HG03460 (cell line): ENCODE results near the gene KCNAB2.

ENCODE experiments used
- ATAC-seq: cut with Tn5 transposase; IDR thresholded peaks from one replicate; pipeline ENCODE4 v1.9.1; 2021; ENCODE audit not compliant: unreplicated experiment

Gene KCNAB2

DNA sequence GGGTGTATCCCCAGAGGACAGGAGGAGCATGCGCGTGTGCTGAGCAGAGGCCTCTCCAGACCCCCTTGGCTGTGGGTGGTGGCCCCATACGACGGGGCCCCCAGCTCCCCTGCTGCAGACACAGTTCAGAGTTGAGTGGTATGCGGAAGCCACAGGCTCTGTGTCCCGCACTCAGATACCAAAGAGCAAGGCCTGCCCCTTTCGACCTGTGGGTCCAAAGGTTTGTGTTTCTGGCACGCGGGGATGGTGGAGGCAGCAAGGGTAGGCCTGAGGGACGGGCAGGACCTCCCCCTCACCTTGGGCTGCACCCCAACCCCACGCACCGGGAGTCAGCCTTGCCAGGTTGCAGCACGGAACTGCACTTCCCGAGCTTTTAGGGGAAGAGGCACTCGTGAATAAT is at the start of gene KCNAB2:
KCNAB2 (plus strand) TSS at position 328 of the 400 bp plus-strand sequence. CDS start 5,649 bp downstream, outside the sequence.
- no peak for ATAC-seq

DNA sequence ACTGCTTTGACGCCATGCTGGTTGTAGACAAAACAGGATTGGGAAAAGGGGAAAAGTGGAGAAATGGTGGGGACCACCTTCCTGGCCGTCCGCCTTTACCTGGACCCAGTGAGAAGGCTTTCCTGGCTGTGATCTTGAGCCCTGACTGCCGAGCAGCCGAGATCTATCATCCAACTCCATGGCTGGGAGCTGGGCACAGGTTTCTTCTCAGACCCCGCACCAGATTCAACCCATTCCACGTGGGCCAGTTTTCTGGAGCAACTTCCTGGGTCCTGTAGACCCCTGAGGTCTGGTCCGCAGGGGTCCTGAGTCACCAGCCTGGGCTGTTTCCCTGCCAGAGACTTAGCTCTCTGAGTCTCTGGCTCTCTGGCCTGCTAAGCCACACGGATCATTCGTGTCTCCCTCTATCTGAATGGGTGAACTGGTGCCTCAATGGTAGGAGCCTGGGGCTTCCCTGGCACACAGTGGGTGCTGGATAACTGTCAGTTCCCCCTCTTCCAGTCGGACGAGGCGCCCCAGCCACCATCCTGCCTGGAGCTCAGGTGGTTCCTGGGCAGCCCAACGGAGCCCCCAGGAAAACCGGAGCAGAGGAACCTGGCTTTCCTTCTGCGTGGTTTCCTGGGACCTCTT is 48.9 kb upstream of the KCNAB2 start:
- ATAC-seq, result no peak

DNA sequence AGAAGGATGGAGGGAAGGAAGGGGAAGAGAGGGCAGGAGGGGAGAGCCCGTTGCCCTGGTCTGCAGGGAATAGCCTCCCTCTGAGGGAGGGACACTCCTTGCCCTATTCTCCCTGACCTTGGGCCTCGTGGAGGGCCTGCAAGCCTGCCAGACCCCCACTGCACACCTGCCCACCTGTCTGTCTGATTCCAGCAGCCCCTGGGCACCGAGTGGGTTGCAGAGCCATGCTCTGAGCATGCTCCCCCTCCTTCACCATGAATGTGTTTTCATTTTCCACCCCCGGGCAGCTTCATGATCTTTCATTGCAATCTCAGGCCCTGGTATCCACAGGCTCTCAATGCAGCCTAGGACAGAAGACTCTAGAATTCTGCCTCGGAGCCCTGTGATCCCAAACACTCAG is 48.4 kb upstream of the KCNAB2 start:
- no peak for ATAC-seq

DNA sequence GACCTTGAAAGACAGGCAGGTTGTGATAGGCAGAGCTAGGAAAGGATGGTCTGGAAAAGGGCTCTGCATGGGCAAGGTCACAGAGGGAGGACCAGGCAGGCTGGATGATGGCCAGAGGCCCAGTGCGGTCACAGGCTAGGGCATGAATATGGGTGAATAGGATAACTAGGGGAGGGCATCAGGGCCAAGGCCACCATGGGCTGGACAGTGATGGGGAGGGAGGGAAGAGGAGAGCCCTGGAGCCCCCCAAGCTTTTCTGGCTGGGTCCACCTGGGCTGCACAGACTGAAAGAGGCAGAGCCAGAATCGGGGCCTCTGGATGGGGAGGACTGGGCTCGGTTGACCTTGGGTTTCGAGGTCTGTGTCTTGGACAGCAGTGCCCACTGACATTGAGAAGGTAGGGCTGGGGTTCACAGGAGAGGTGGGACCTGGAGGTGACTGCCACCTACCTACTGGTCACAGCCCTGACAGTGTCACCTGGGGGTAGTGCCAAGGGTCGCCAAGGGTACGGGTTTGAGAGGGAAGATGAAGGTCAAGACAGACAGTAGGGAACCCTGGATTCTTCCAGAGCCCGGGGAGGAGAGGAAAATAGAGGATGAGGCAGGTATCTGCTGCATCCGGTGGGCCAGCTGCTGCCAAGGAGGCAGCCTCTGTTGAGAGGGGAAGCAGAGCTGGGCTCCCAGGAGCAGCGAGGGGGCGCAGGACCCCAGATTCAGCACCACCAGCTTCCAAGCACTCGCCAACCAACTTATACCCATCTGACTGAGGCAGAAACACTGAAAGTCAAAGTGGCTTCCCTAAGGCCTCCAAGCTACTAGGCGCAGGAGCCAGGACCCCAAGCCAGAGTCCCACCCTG is 47.4 kb upstream of the KCNAB2 start:
- ATAC-seq, result no peak

DNA sequence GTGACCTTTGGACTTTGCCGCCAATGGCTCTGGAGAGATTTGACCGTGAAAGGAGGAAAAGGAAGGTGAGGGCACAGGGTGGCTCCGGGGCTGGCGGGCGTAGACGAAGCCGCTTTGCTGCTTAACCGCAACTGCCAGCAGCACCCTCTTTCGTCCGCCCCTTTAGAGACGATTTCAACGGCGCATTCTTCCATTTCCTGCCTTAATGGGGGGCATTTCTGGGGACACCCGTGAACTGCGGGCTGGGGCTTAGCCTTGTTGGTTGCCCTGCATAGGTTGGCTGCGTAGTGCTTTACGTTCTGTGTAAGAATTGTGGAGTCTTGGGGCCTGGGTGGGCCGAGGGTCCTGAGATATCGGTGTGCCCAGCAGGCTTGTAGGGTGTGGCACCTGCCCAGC is 46.8 kb upstream of the KCNAB2 start:
- no peak for ATAC-seq

DNA sequence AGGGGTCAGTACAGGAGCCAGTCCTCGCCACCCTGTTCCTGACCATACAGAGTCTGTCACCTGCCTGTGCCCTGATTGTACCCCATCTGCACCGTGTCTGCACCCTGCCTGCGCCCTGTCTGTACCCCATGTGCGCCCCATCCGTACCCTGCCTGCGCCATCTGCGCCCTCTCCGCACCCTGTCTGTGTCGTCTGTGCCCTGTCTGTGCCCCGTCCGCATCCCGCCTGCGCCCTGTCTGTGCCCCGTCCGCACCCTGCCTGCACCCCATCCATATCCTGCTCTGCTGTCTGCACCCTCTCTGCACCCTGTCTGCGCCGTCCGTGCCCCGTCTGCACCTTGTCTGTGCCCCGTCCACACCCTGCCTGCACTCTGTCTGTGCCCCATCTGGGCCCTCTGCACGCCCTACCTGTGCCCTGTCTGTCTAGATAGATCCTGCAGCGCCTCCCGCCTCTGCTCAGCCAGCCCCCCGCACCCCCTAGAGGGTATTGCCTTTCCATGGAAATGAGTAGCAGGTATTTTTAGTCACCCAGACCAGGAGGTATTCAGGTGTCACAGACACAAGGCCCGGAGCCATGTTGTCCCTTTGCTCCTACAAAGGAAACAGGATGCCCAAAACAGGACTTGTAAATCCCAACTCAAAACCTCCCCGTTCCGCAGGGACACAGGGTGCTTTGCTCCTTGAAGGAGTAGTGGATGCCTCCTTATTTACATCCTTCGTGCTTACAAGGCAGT is 45.8 kb upstream of the KCNAB2 start:
- no peak for ATAC-seq

DNA sequence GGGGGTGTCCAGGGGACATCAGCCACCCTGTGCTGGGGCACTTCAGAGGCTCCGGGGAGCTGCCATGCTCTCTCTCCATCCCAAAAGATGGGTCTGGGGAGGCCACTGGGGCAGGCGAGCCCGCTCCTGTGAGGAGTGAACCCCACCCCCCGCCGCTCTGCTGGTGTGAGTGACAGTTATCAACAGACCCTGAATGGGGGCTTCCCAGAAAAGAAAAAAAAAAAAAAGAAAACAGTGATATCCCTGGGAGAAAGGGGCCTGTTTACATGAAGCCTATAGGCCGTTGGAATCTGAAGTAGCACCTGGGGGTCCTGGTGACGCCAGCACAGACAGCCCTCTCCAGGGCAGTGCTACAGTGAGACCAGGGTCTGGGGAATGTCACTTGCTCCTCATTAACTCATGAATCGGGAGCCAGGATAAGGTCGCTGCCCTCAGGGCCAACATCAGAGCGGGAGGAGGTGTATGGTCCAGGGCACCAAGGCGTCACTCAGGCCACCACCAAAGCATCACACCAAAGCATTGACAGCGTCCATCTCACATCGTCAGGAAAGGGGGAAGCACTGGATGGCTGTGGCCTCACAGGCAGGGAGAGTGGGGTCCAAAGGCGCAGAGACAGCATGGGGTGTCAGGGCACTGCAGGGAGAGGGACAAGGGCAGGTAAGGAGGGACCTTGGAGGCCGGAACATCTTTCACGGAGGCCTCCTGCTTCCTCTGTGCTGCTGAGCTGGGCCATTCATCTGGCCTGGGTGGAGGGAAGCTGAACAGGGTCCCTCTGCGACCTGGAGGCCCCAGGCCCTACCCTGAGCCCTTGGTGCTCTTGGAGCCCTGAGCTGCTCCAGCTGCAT is 45.0 kb upstream of the KCNAB2 start:
- no peak for ATAC-seq

DNA sequence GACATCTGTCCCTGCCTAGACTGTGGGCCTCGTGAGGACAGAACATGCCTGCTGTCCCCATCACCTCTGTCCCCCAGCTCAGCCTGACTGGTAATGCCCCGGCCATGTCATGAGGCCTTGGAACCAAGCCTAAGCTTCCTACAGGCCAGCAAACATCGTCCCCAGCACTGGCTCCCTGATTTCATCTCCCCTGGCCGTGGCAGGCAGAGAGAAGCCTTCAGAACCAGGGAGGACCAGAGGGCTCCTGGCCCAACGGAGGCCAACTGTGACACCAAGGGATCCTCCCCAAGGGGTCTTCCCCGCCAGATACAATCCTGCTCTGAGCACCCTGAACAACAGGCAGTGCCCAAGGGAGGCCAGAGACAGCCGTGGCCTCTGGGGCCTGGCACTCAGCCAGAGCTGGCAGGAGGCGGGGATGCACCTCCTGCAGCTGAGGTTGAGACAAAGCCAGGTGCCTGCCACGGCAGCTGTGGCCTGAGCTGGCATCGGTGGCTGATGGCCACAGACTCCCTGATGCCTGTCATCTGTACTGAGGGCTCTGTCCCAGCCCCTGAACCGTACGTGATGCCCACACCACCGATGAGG is 43.6 kb upstream of the KCNAB2 start:
- ATAC-seq, result no peak

DNA sequence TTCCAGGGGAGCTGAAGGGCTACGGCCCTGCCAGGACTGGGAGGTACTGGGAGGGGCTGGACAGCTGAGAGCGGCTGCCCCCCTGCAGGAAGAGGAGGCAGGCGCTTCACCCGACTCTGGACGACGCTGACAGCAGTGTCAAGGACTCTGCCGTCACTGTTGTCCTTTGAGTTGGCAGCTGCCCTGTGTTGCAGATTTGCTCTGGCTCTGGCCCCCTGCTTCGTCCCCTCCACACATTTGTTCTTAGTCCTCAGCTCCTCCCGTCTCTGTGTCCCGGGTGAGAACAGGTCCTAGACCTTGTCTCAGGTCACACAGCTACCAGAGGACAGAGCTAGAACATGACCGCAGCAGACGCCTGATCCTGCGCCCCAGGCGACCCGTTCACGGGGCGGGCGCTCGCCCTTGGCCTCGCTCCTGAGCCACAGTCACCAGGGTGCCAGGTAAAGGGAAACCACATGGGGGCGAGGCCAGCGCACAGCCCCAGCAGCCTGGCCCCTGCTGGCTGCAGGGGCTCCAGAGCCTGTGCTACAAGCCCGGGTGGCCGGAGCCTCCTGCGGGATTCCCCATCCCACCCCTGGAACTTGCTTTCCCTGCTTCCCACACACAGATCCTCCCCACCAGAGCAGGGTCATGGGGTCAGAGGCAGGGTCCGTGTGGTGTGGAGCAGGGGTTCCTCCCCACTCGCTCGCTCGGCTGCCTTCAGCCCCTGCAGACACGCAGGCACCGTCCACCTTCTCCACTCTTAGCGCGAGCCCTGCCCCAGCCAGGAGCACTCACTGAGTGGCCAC is 42.8 kb upstream of the KCNAB2 start:
- no peak for ATAC-seq

DNA sequence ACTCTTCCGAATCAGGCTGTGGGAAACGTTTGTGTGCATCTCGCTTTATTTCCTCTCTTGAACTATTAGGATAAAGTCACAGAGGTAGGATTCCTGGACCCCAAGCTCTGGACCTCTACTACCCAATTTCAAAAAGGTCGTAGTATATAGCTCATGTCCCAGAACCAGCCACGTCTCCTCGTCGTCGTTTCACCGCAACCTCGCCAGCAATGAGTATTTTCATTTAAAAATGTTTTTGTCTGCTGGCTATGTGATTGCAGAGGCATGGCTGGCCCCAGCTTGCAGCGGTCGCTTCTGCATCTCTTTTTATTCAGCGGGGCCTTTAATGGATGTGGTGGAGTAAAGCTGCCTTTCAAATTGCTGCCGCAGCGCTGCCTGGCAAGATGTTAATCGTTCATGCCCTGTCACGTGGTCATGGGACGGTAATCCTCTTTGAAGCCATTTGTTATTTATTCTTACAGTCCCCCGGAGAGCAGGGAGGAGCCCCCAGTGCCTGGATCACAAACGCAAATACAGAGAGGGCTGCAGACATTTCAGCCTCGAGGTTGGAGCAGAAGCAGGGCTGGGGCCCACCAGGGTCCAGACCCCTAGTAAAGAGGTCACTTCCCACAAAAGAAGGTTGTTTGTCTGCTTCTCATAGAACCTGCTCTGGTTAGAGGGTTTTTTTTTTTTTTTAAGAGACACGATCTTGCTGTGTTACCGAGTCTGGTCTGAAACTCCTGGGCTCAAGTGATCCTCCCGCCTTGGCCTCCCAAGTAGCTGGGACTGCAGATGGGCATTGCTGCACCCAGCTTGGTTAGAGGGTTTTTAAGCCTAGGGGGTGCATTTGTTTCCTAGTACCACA is 41.9 kb upstream of the KCNAB2 start:
- ATAC-seq, result no peak

DNA sequence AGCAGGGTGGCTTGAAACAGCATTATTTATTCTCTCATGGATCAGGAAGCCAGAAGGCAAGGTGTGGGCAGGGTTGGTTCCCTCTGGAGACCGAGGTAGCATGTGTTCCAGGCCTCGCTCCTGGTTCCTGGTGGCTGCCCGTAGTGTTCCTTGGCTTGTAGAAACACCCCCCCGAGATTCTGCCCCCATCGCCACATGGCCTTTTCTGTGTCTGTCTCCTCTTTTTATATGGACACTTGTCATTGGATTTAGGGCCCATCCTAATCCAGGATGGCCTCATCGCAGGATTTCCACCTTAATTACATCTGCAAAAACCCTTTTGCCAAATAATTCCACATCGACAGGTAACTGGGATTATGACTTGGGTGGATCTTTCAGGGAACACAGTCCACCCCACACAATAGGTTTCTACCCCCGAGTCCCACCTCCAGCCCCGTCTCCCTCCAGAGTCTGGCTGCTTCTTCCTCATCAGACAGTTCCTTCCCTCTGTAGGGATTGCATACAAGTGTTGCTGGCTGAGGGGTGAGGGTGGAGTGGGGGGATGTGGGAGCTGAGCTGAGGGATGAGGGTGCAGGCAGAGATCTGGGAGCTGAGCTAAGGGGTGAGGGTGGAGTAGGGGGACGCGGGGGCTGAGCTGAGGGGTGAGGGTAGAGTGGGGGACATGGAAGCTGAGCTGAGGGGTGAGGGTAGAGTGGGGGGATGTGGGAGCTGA is 41.1 kb upstream of the KCNAB2 start:
- no peak for ATAC-seq

DNA sequence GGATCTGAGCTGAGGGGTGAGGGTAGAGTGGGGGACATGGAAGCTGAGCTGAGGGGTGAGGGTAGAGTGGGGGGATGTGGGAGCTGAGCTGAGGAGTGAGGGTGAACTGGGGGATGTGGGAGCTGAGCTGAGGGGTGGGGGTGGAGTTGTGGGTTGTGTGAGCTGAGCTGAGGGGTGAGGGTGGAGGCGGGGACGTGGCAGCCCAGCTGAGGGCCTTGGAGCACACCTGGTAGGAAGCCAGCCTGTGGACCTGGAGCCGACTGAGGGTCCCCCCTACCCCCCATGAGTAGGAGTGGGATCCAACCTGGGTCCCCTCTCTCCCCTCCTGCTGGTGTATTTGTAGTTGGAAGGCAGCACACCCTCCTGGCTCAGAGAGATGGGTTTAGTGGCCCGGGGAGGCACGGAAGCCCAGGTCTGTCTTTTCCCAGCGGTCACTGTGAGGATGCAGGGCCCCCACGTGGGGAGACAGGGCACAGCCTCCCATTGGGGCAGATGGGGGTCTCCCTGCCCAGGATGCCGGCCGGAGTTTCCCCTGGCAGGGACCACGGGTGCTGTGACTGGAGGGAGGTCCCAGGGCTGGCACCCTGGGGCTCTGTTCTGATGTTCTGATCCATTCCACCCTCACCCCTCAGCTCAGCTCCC is 40.3 kb upstream of the KCNAB2 start:
- no peak for ATAC-seq

DNA sequence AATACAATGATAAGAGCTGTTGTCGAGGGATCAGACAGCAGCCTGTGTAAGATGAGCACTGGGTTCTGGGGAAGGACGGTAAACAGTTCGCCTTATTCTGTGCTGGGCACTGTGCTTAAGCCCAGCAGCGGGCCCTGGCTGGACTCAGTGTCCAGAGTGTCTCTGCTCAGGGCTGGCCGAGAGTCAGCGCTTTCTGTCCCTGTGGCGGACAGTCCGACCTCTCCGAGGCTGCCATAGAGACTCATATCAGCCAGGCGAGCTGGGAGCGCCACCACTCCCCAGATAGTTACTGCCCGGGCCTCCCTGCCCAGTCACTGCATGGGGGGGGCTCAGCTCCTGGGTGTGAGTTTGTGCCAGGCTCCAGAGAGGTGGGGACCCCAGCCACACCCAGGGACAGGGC is 38.8 kb upstream of the KCNAB2 start:
- ATAC-seq, result no peak

DNA sequence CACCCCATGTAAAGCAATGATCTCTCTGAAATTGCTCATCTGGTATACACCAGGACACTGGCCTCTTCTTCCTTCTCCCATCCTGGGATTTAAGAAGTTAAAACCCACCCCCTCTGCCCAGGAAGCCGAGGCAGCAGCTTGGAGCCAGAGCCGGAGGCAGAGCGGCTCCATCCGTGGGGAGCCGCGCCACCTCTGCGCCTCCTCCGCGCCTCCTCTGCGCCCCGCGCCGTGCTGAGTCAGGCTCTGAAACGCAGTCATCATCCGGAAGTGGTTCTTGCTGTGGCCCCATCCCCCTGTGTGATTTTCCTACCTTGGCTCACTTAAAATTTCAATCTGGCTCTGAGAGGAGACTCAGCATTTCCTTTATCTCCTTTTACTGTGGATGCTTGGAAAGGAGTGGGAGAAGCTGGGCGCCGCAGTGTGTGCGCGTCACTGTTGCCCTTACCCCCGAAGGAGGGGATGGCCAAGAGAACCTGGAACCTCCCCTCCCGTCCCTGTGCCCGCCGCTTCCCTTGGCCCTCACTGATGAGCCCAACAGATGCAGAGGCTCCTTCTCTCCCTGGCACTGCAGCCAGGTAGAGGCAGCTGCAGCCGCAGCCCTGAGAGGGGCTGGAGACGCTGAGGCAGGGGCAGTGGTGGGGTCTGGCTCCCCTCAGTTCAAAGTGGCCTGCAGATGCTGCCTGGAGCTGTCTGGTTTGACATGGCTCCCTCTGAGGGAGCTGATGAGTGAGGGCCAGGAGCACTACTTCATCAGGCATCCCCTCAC is 38.2 kb upstream of the KCNAB2 start:
- no peak for ATAC-seq

DNA sequence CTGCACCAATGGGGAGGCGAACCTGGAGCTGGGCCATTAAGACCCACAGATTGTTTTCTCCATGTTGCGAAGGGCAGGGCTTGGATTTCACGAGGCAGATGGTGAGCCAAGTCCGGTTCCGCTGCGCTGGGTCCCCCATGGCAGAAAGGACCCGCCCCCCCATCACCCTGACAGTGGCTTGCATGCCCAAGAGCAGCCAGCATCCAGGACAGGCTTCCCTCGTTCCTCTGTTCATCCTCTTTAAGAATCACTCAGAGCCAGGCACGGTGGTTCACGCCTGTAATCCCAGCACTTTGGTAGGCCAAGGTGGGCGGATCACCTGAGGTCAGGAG is 37.6 kb upstream of the KCNAB2 start:
- ATAC-seq, result no peak

DNA sequence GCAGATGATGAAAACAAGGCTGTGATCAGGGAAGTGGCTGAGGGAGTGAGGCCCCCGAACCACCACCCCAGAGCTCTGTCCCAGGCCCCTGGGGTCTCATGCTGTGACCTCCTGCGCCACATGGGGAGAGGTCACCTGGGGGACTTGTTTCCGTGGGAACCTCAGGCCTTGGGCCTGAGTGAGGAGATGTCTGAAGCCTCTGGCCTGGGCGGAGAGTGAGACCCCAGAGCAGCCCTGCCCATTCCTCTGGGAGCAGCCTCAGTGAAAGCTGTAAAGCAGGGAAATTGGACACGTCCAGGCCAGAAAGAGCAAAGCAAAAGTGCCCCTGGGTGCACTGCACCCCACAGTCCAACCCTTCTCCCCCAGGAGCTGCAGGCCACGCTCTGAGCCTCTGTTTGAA is 37.0 kb upstream of the KCNAB2 start:
- ATAC-seq, result no peak
